Measurements from ENCODE around the gene PCCA.

Gene PCCA

DNA sequence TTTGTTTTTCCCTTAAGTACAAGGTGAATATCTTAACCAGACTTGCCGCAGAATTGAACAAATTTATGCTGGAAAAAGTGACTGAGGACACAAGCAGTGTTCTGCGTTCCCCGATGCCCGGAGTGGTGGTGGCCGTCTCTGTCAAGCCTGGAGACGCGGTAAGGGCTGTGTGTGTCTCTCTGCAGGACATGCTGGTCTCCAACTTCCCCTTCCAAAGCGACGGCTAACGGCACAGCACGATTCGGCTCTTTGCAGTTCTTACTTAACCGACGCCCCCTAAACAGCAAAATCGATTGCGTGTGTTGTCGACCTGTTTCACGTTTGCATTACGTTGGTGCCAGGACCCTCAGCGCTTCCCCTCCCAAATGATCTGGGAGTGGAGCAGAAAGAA is 426.5 kb downstream of the PCCA start:
- POLR2A ChIA-PET = no interaction called here
- no peak for TF ChIP-seq FOXA1 (IDR thresholded peaks at IDR 0.05)
- TF ChIP-seq ELF4 (IDR thresholded peaks at IDR 0.05) = no peak
- TF ChIP-seq, protein P1, sequence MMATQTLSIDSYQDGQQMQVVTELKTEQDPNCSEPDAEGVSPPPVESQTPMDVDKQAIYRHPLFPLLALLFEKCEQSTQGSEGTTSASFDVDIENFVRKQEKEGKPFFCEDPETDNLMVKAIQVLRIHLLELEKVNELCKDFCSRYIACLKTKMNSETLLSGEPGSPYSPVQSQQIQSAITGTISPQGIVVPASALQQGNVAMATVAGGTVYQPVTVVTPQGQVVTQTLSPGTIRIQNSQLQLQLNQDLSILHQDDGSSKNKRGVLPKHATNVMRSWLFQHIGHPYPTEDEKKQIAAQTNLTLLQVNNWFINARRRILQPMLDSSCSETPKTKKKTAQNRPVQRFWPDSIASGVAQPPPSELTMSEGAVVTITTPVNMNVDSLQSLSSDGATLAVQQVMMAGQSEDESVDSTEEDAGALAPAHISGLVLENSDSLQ (IDR thresholded peaks at IDR 0.05) = no peak
- no peak for TF ChIP-seq NFRKB (IDR thresholded peaks at IDR 0.05)
- TF ChIP-seq ARNT (IDR thresholded peaks at IDR 0.05) = no peak
- no peak for TF ChIP-seq L3MBTL2 (conservative IDR thresholded peaks at IDR 0.05)
- no peak for TF ChIP-seq TARDBP (IDR thresholded peaks at IDR 0.05)
- no peak for TF ChIP-seq CTBP1 (IDR thresholded peaks at IDR 0.05; ENCODE audit: borderline replicate concordance)
- TF ChIP-seq FOXM1 (IDR thresholded peaks at IDR 0.05; ENCODE audit: borderline replicate concordance) = no peak
- no peak for TF ChIP-seq SP1 (IDR thresholded peaks at IDR 0.05)
- TF ChIP-seq BHLHE40 (IDR thresholded peaks at IDR 0.05; ENCODE audit: borderline replicate concordance) = no peak
- no peak for TF ChIP-seq FOXK2 (IDR thresholded peaks at IDR 0.05)
- TF ChIP-seq HDGF (IDR thresholded peaks at IDR 0.05; ENCODE audit: borderline replicate concordance) = no peak
- no peak for TF ChIP-seq ZNF384 (IDR thresholded peaks at IDR 0.05)
- no peak for TF ChIP-seq LEF1 (IDR thresholded peaks at IDR 0.05; ENCODE audit: borderline replicate concordance)
- no peak for TF ChIP-seq SUZ12 (IDR thresholded peaks at IDR 0.05)
- DNase-seq (ENCODE audit: extremely low spot score) = no peak
- CTCF ChIA-PET = interaction anchor here (0.6 to 1.8 kb wide), 7 partner anchors 26 to 639 kb away, joined by 3 to 7 read pairs (median 3); no protein-coding TSS in a partner anchor

DNA sequence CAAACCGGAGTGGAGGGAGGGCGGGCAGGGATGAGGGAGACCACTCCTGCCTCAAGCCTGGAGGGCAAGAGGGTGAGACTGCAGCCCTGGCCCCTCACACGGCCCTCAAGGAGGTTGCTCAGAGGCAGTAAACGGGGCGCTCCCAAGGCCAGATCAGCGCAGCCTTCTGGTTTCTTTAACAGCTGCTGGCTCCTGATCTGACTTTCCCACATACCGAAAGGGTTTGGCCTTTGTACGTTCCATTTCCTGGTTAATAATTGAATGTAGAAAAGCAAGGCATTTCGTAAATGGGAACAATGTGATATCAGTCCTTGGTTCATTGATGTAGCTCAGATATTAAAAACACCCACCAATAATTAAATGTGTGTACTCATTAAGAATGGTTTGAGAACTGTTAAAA is 428.2 kb downstream of the PCCA start:
- ChIA-PET CTCF (interaction anchor here (0.5 kb wide), 1 partner anchor 22 kb away, joined by 7 read pairs; no protein-coding TSS in a partner anchor), POLR2A (no interaction called here)
- TF ChIP-seq, protein P1 (IDR thresholded peaks at IDR 0.05) = no peak
- no peak for TF ChIP-seq ZNF384 (IDR thresholded peaks at IDR 0.05)
- no peak for TF ChIP-seq FOXM1 (IDR thresholded peaks at IDR 0.05; ENCODE audit: borderline replicate concordance)
- TF ChIP-seq FOXA1 (IDR thresholded peaks at IDR 0.05) = no peak
- TF ChIP-seq LEF1 (IDR thresholded peaks at IDR 0.05; ENCODE audit: borderline replicate concordance) = no peak
- TF ChIP-seq HDGF (IDR thresholded peaks at IDR 0.05; ENCODE audit: borderline replicate concordance) = no peak
- no peak for TF ChIP-seq BHLHE40 (IDR thresholded peaks at IDR 0.05; ENCODE audit: borderline replicate concordance)
- no peak for TF ChIP-seq NFRKB (IDR thresholded peaks at IDR 0.05)
- no peak for DNase-seq (ENCODE audit: extremely low spot score)

DNA sequence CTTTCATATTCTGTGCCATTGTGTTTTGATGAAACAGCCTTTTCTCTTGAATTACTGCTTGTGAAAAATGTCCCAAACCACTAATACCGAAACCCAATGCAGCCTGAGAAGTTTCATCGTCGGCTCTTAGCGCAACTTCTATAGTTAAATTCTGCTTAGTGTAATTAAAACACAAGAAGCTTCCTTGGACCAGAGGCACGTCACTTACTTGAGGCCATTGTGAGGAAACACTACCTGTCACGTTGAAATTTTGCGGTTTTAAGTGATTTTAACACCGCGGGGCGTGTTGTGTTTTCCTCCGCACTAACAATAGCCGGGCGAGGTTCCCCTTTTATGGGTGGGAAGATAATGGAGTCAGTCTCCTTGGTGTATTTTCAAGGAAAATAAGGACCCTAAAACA is 428.8 kb downstream of the PCCA start:
- ChIA-PET CTCF (no interaction called here), POLR2A (no interaction called here)
- DNase-seq (ENCODE audit: extremely low spot score) = no peak
- TF ChIP-seq CTBP1 (IDR thresholded peaks at IDR 0.05; ENCODE audit: borderline replicate concordance) = no peak

DNA sequence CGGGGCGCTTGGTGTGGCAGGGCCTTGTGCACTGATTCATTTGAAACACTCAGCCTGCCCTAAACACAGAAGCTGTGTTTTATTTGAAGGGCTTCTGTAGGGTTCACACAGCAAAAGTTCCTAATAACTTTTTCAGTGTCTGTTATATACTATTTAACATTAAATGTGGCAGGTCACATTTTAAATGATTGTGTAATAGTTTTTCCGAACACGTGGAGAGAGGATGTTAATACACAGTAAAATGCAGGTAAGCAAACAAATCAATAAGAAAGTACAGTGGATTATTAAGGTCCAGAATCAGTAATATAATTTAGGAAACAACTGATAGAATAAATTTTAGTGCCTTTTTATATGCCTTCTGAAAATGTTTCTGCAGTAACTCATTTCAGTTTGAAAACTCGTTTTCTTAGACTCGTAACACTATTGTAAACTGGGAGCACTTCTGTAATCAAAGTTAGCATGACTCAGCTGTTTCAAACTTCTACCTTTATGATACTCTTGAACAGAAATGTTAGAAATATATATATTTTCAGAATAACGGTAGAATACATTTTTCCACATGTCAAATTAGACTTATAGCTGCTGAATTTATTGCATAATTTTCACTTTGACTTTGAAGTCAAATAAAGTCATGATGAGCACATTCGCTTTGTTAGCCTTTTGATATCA is 429.6 kb downstream of the PCCA start:
- no peak for DNase-seq (ENCODE audit: extremely low spot score)
- TF ChIP-seq CTBP1 (IDR thresholded peaks at IDR 0.05; ENCODE audit: borderline replicate concordance) (no peak), NFRKB (IDR thresholded peaks at IDR 0.05) (no peak), LEF1 (IDR thresholded peaks at IDR 0.05; ENCODE audit: borderline replicate concordance) (no peak), BHLHE40 (IDR thresholded peaks at IDR 0.05; ENCODE audit: borderline replicate concordance) (no peak), L3MBTL2 (conservative IDR thresholded peaks at IDR 0.05) (no peak), HDGF (IDR thresholded peaks at IDR 0.05; ENCODE audit: borderline replicate concordance) (no peak), SP1 (IDR thresholded peaks at IDR 0.05) (no peak), ARNT (IDR thresholded peaks at IDR 0.05) (no peak), TARDBP (IDR thresholded peaks at IDR 0.05) (no peak), FOXK2 (IDR thresholded peaks at IDR 0.05) (no peak), ELF4 (IDR thresholded peaks at IDR 0.05) (no peak), SUZ12 (IDR thresholded peaks at IDR 0.05) (no peak), FOXM1 (IDR thresholded peaks at IDR 0.05; ENCODE audit: borderline replicate concordance) (no peak)
- TF ChIP-seq, protein P1 (IDR thresholded peaks at IDR 0.05) = no peak
- ChIA-PET CTCF (no interaction called here), POLR2A (no interaction called here)

DNA sequence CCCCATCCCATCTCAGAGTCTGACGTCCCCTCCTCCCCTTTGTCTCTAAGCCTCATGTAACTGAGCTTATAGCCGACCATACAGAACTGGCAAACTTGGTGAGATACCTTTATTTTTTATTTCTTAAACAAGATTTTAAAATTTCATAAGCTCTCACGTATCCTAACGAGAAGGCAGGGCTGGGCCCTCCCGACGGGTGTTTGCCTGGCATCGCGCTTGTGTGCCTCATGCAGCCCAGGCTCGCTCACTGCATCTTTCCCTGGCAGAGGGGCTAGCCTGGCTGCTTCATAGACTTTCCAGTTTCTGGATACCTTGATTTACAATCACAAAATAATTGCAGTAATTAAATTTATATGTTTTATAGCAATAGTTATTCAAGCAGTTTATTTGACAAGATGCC is 430.7 kb downstream of the PCCA start:
- POLR2A ChIA-PET = interaction anchor here (0.6 kb wide), 1 partner anchor 479 kb away, joined by 3 read pairs; no protein-coding TSS in a partner anchor
- CTCF ChIA-PET = no interaction called here
- DNase-seq (ENCODE audit: extremely low spot score) = no peak
- TF ChIP-seq FOXA1 (IDR thresholded peaks at IDR 0.05) (no peak), SP1 (IDR thresholded peaks at IDR 0.05) (no peak), TARDBP (IDR thresholded peaks at IDR 0.05) (no peak), ELF4 (IDR thresholded peaks at IDR 0.05) (no peak), CTBP1 (IDR thresholded peaks at IDR 0.05; ENCODE audit: borderline replicate concordance) (no peak), BHLHE40 (IDR thresholded peaks at IDR 0.05; ENCODE audit: borderline replicate concordance) (no peak), SUZ12 (IDR thresholded peaks at IDR 0.05) (no peak), HDGF (IDR thresholded peaks at IDR 0.05; ENCODE audit: borderline replicate concordance) (no peak), FOXM1 (IDR thresholded peaks at IDR 0.05; ENCODE audit: borderline replicate concordance) (no peak), LEF1 (IDR thresholded peaks at IDR 0.05; ENCODE audit: borderline replicate concordance) (no peak), ZNF384 (IDR thresholded peaks at IDR 0.05) (no peak), ARNT (IDR thresholded peaks at IDR 0.05) (no peak), FOXK2 (IDR thresholded peaks at IDR 0.05) (no peak), NFRKB (IDR thresholded peaks at IDR 0.05) (no peak), L3MBTL2 (conservative IDR thresholded peaks at IDR 0.05) (no peak)
- TF ChIP-seq, protein P1 (IDR thresholded peaks at IDR 0.05) = no peak
